T-cell (primary cell): Measurements from ENCODE around the gene STAT6. TPM values are rescaled to one million over a fixed set of nuclear protein-coding genes. Genes with fewer than 3 reads are reported as not detected.

Experiments used
- ATAC-seq, 4 experiments: fragments of 200-7000 bp in 3 of 4; fragments of 150-1000 bp in 1 of 4; cut with Tn5 transposase; replicated peaks in 1 of 4; 1 replicate in 3 of 4; 2 replicates in 1 of 4; pipeline ENCODE4 v1.10.0; 2021; ENCODE audit warnings: moderate library complexity in 3 of 4, mild to moderate bottlenecking in 2 of 4, moderate number of reproducible peaks in 1 of 4
- CTCF ChIA-PET, 2 donors: fragments of 300-600 bp; sonication (Branson Sonifier 250); formaldehyde crosslinking; loops; one replicate each; lab custom pipeline; 2022; ENCODE audit warnings: antibody characterized with exemption in 2 of 2; lab: Charles Lee
- POLR2A ChIA-PET, 2 donors: fragments of 300-600 bp; sonication (Branson Sonifier 250); formaldehyde crosslinking; loops; one replicate each; lab custom pipeline; 2022; ENCODE audit warnings: antibody characterized with exemption in 2 of 2; lab: Charles Lee
- DNase-seq, 35 experiments: peaks; one replicate each; pipeline versions ENCODE4 v3.0.0 to v3.0.0-alpha.2; 2013 to 2023
- H3K27ac ChIP-seq: one replicate; pipeline ENCODE4 v1.5.1; 2013; ENCODE audit warnings: low read length
- H3K27me3 ChIP-seq, 2 experiments: replicated peaks in 1 of 2; 1 replicate in 1 of 2; 2 replicates in 1 of 2; pipeline versions ENCODE4 v1.6.1 to v1.7.0; 2013; ENCODE audit warnings: low read length in 1 of 2, mixed read lengths in 1 of 2; ENCODE audit not compliant: control insufficient read depth in 2 of 2, insufficient read depth in 2 of 2; ENCODE audit errors: extremely low read depth in 1 of 2
- H3K36me3 ChIP-seq, 2 donors: 1 replicate in 1 of 2; 2 replicates in 1 of 2; pipeline versions ENCODE4 v1.6.1 to v1.7.0; 2013; ENCODE audit warnings: low read length in 1 of 2; ENCODE audit not compliant: control insufficient read depth in 2 of 2, insufficient read depth in 1 of 2; ENCODE audit errors: extremely low read depth in 1 of 2
- H3K4me1 ChIP-seq, 2 experiments: 1 replicate in 1 of 2; 2 replicates in 1 of 2; pipeline versions ENCODE4 v1.6.1 to v1.7.0; 2013; ENCODE audit warnings: low read length in 2 of 2, mixed read lengths in 1 of 2; ENCODE audit not compliant: insufficient read depth in 2 of 2, control insufficient read depth in 1 of 2; ENCODE audit errors: extremely low read depth in 1 of 2
- H3K4me3 ChIP-seq, 2 donors: 1 replicate in 1 of 2; 2 replicates in 1 of 2; pipeline versions ENCODE4 v1.5.1 to v1.7.0; 2013; ENCODE audit warnings: mild to moderate bottlenecking in 2 of 2, low read length in 1 of 2, moderate library complexity in 1 of 2; ENCODE audit not compliant: control insufficient read depth in 1 of 2; ENCODE audit errors: extremely low read depth in 1 of 2
- H3K9me3 ChIP-seq: 2 replicates; pipeline ENCODE4 v1.7.0; 2013
- H3K27ac Mint-ChIP-seq, 2 donors: one replicate each; pipeline ENCODE4 v1.8.0; 2020 to 2021; ENCODE audit warnings: mild to moderate bottlenecking in 2 of 2, mixed read lengths in 2 of 2
- H3K27me3 Mint-ChIP-seq, 2 donors: one replicate each; pipeline ENCODE4 v1.8.0; 2021 to 2022; ENCODE audit warnings: mixed read lengths in 2 of 2
- H3K36me3 Mint-ChIP-seq: one replicate; pipeline ENCODE4 v1.8.0; 2021; ENCODE audit warnings: mixed read lengths
- H3K4me1 Mint-ChIP-seq, 3 donors: one replicate each; pipeline ENCODE4 v1.8.0; 2020 to 2022; ENCODE audit warnings: mixed read lengths in 3 of 3, mild to moderate bottlenecking in 1 of 3
- H3K4me3 Mint-ChIP-seq, 3 donors: one replicate each; pipeline ENCODE4 v1.8.0; 2020 to 2022; ENCODE audit warnings: mild to moderate bottlenecking in 3 of 3, mixed read lengths in 3 of 3, moderate library complexity in 3 of 3
- H3K9me3 Mint-ChIP-seq, 3 donors: one replicate each; pipeline ENCODE4 v1.8.0; 2020 to 2022; ENCODE audit warnings: mixed read lengths in 3 of 3
- WGBS: methylation state at CpG from one replicate; pipeline ENCODE4 v1.1.5; 2013; ENCODE audit warnings: missing lambda C conversion rate; ENCODE audit not compliant: insufficient coverage; 5-methylcytosine and 5-hydroxymethylcytosine counted together
- total RNA-seq, 35 experiments: library from RNA in 6 of 35; stranded (reverse) in 6 of 35; fragments of 120-200 nt in 1 of 35; gene quantifications; one replicate each; pipeline versions ENCODE4 v1.2.1 to v1.2.4 and lab custom pipeline; 2013 to 2026

Gene STAT6
- total RNA-seq, 5 donors from 2014 or later (not counting 1 experiment from before 2014, with no cell fraction given): 227 to 348 (median 341) TPM

- H3K4me1 ChIP-seq: peaks cover 16 to 46% of the 10 kb centered on the region in 2 experiments
- ATAC-seq: peak in 1 of 4 experiments; percentile 7
- WGBS: 0% methylated on average over 6 of the region's 14 CpGs
- Mint-ChIP-seq H3K4me1 (peaks cover 37 to 48% (median 44%) of the 10 kb centered on the region in 3 donors), H3K27me3 (no peaks in the 10 kb centered on the region), H3K27ac (peak overlapping the region; percentile 94 to 97), H3K36me3 (no peaks in the 10 kb centered on the region), H3K9me3 (no peaks in the 10 kb centered on the region), H3K4me3 (peak overlapping the region; percentile 85 to 87 (median 85))
- DNase-seq: peak in 23 of 35 experiments; percentile 26 to 66 (median 37)
- POLR2A ChIA-PET: interaction anchor here in 1 of 2 donors (0.6 to 0.7 kb wide), 2 partner anchors 13 to 32 kb away, joined by 4 read pairs; no protein-coding TSS in a partner anchor
- peaks cover 0 to 5% of the 10 kb centered on the region in 2 donors for H3K36me3 ChIP-seq
- H3K9me3 ChIP-seq: no peaks in the 10 kb centered on the region
- H3K27me3 ChIP-seq: no peaks in the 10 kb centered on the region
- CTCF ChIA-PET: interaction anchor here in 1 of 2 donors (1.1 to 2.3 kb wide), 2 partner anchors 21 to 25 kb away, joined by 3 to 15 read pairs; partner anchors contain the start of gene STAT6
- H3K4me3 ChIP-seq: peak overlapping the region; percentile 95 to 97
- peak overlapping the region; percentile 95 for H3K27ac ChIP-seq
Observed at GRCh38 chr12:57086493-57087009, 24.6 kb downstream of the STAT6 start.

GRCh38 chr12:57085999-57086492 is 25.1 kb downstream of the STAT6 start:
- no peaks in the 10 kb centered on the region for H3K36me3 Mint-ChIP-seq
- no peaks in the 10 kb centered on the region for H3K9me3 ChIP-seq
- POLR2A ChIA-PET: no interaction called here
- H3K4me3 ChIP-seq: peak overlapping the region; percentile 95 to 97
- DNase-seq (peak in 1 of 35 experiments; percentile 40), ATAC-seq (no peak)
- H3K27ac Mint-ChIP-seq: peak overlapping the region; percentile 94 to 97
- H3K27me3 Mint-ChIP-seq: no peaks in the 10 kb centered on the region
- H3K4me1 Mint-ChIP-seq: peaks cover 34 to 43% (median 41%) of the 10 kb centered on the region in 3 donors
- peak overlapping the region; percentile 85 to 87 (median 85) for H3K4me3 Mint-ChIP-seq
- WGBS: 0% methylated on average over 1 of the region's 12 CpGs
- H3K36me3 ChIP-seq: no peaks in the 10 kb centered on the region
- H3K27me3 ChIP-seq: no peaks in the 10 kb centered on the region
- H3K4me1 ChIP-seq: peaks cover 16 to 41% of the 10 kb centered on the region in 2 experiments
- H3K9me3 Mint-ChIP-seq: no peaks in the 10 kb centered on the region
- H3K27ac ChIP-seq: peak overlapping the region; percentile 95
- CTCF ChIA-PET: interaction anchor here in 1 of 2 donors (1.1 to 2.3 kb wide), 2 partner anchors 21 to 26 kb away, joined by 3 to 15 read pairs; partner anchors contain the start of gene STAT6

GRCh38 chr12:57080855-57081254 is 30.3 kb downstream of the STAT6 start:
- peaks cover 27 to 43% (median 31%) of the 10 kb centered on the region in 3 donors for H3K4me1 Mint-ChIP-seq
- Histone ChIP-seq H3K27ac (no peak overlapping the region), H3K4me3 (no peak overlapping the region), H3K9me3 (no peaks in the 10 kb centered on the region), H3K27me3 (no peaks in the 10 kb centered on the region), H3K36me3 (no peaks in the 10 kb centered on the region), H3K4me1 (peaks cover 13 to 24% of the 10 kb centered on the region in 2 experiments)
- ATAC-seq (no peak), DNase-seq (no peak)
- POLR2A ChIA-PET: no interaction called here
- no peaks in the 10 kb centered on the region for H3K9me3 Mint-ChIP-seq
- H3K27me3 Mint-ChIP-seq: no peaks in the 10 kb centered on the region
- CTCF ChIA-PET: interaction anchor here (0.6 to 0.8 kb wide), 4 partner anchors 11 to 472 kb away, joined by 3 to 6 read pairs (median 4); no protein-coding TSS in a partner anchor
- no peak overlapping the region for H3K4me3 Mint-ChIP-seq
- WGBS: no CpG with 5 or more reads among the region's 1 CpG
- H3K36me3 Mint-ChIP-seq: no peaks in the 10 kb centered on the region
- H3K27ac Mint-ChIP-seq: peak overlapping the region in 1 of 2 donors; percentile 52

GRCh38 chr12:57079821-57080220 is 31.3 kb downstream of the STAT6 start:
- no peak overlapping the region for H3K4me3 ChIP-seq
- H3K4me1 ChIP-seq: peaks cover 9 to 21% of the 10 kb centered on the region in 2 experiments
- Mint-ChIP-seq H3K4me3 (no peak overlapping the region), H3K36me3 (no peaks in the 10 kb centered on the region), H3K27ac (peak overlapping the region; percentile 92 to 94), H3K4me1 (peaks cover 19 to 34% (median 22%) of the 10 kb centered on the region in 3 donors), H3K27me3 (no peaks in the 10 kb centered on the region), H3K9me3 (no peaks in the 10 kb centered on the region)
- no peaks in the 10 kb centered on the region for H3K27me3 ChIP-seq
- no CpG with 5 or more reads among the region's 1 CpG for WGBS
- CTCF ChIA-PET: interaction anchor here in 1 of 2 donors (0.7 to 2.1 kb wide), 10 partner anchors 9 to 443 kb away, joined by 3 to 52 read pairs (median 5); partner anchors contain the start of genes NAB2 and STAT6
- ATAC-seq: no peak
- POLR2A ChIA-PET: interaction anchor here (0.7 to 1.5 kb wide), 5 partner anchors 8 to 434 kb away, joined by 3 to 11 read pairs (median 5); partner anchors contain the start of genes ATP5F1B (in 1 of the 2) and STAT6 (in 1 of the 2)
- no peaks in the 10 kb centered on the region for H3K9me3 ChIP-seq
- DNase-seq: no peak
- no peaks in the 10 kb centered on the region for H3K36me3 ChIP-seq
- H3K27ac ChIP-seq: peak overlapping the region; percentile 53

- DNase-seq (peak; percentile 78 to 100 (median 96)), ATAC-seq (peak; percentile 94 to 98 (median 96))
- H3K4me1 Mint-ChIP-seq: peaks cover 19 to 32% (median 22%) of the 10 kb centered on the region in 3 donors
- ChIA-PET CTCF (interaction anchor here (0.5 to 2.1 kb wide), 18 partner anchors 9 to 1249 kb away, joined by 3 to 52 read pairs (median 4); partner anchors contain the start of genes DNAJC14 (in 1 of the 2), LRP1 (in 1 of the 2), NAB2 (in 1 of the 2) and STAT6 (in 1 of the 2)), POLR2A (interaction anchor here (0.6 to 1.5 kb wide), 7 partner anchors 9 to 433 kb away, joined by 3 to 11 read pairs (median 5); partner anchors contain the start of genes STAT6 (in 2 of the 2) and ATP5F1B (in 1 of the 2))
- H3K27ac ChIP-seq: peak within 1 kb of the TSS; percentile 59
- no peaks in the 10 kb centered on the region for H3K27me3 Mint-ChIP-seq
- no peaks in the 10 kb centered on the region for H3K9me3 Mint-ChIP-seq
- H3K4me3 ChIP-seq: peak within 1 kb of the TSS; percentile 73 to 82
- peak within 1 kb of the TSS; percentile 93 to 100 (median 97) for H3K4me3 Mint-ChIP-seq
- 0% methylated on average over 24 of the region's 39 CpGs for WGBS
- no peaks in the 10 kb centered on the region for H3K36me3 ChIP-seq
- peak within 1 kb of the TSS; percentile 94 for H3K27ac Mint-ChIP-seq
- peaks cover 9 to 21% of the 10 kb centered on the region in 2 experiments for H3K4me1 ChIP-seq
- H3K9me3 ChIP-seq: no peaks in the 10 kb centered on the region
- H3K36me3 Mint-ChIP-seq: no peaks in the 10 kb centered on the region
- H3K27me3 ChIP-seq: no peaks in the 10 kb centered on the region
Observed at GRCh38 chr12:57078519-57079404, 32.4 kb downstream of the STAT6 start, which contains the start of gene NEMP1. TSS of gene NEMP1 (minus strand) at chr12:57078791. CDS start at chr12:57078745, 46 bp downstream.
